ENCODE results near the gene ACLY.
"Not testable (repeated sequence)": the region's sequence is repeated elsewhere in the genome, so short reads cannot be mapped to it uniquely, and the experiment has no call there.

Gene ACLY

DNA sequence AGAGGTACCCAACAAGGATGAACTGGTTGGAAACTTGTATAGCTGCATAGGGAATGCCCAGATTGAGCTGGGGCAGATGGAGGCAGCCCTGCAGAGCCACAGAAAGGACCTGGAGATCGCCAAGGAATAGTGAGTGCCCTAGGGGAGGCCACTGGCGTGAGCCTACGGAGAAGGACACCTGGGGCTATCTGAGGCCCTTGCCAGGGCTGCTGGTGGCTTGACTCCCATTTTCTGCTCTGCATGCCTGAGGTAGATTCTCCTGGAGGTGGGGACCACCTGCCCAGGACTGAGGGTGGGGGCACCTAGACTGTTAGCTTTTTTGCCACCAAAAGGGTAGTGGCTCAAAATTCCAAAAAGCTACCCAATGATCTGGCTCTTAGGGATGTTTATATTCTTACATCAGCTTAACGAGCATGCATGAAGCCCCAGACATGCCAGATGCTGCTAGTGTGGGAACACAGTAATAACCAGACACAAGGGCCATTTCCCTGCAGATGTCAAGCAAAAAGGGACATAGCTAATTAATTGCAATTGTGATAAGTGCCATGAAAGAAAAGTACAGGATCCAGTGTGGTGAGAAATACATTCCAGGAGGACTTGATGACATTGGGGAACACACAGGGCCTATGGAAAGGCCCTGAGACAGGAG, 20.4 kb upstream of the ACLY start:
- DNase-seq, result no peak

- no peak for DNase-seq
These were observed 19.5 kb upstream of the ACLY start for GRCh38 chr17:41937970-41938954.

DNA sequence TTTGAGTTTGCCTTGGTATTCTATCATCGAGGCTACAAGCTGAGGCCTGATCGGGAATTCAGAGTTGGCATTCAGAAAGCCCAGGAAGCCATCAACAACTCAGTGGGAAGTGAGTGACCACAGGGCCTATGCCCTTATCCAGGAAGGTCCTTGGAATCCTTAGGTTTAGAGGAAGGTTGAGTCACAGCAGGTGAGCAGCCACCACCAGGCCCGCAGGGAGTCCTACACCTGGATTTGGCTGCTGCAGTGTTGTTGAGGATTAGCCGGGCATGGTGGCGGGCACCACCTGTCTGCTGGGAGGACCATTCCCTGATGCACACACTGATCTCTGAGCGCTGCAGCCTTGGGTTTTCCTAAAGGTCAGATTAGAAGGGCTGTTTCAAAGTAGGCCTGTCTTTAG, 16.9 kb upstream of the ACLY start:
- no peak for DNase-seq

DNA sequence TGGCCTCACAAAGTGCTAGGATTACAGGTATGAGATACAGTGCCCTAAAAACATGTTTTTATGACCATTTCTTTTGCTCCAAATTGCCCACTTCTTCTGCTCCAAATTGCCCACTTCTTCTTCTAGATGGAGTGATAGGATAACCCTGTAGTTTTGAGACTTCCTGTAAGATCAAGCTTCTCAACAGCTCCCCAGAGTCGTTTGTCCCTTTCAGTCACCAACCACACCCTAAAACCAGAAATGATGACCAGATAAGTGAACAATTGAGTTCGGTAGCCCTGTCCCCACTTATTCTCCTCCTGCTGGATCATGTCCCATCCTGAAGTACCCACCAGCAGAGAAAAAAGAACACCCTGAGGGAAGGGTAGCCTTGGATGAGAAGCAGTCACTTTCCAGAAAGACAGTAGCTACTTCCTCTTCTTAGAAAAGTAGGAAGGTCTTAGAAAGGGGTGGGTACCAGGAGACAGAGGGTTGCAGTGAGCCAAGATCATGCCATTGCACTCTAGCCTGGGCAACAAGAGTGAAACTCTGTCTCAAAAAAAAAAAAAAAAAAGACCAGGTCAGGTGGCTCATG, 14.2 kb upstream of the ACLY start:
- DNase-seq, result no peak

GRCh38 chr17:41931715-41932114, 13.0 kb upstream of the ACLY start:
- not testable (repeated sequence) for DNase-seq

- DNase-seq, result not testable (repeated sequence)
These were observed 12.0 kb upstream of the ACLY start for GRCh38 chr17:41930833-41931156.

- peak; percentile 96 for DNase-seq
These were observed 11.5 kb upstream of the ACLY start, which contains the start of gene ODAD4 for GRCh38 chr17:41930009-41930832. Gene ODAD4, plus strand, starts transcription at chr17:41930617. Its CDS starts 107 bp downstream, at chr17:41930724.

DNA sequence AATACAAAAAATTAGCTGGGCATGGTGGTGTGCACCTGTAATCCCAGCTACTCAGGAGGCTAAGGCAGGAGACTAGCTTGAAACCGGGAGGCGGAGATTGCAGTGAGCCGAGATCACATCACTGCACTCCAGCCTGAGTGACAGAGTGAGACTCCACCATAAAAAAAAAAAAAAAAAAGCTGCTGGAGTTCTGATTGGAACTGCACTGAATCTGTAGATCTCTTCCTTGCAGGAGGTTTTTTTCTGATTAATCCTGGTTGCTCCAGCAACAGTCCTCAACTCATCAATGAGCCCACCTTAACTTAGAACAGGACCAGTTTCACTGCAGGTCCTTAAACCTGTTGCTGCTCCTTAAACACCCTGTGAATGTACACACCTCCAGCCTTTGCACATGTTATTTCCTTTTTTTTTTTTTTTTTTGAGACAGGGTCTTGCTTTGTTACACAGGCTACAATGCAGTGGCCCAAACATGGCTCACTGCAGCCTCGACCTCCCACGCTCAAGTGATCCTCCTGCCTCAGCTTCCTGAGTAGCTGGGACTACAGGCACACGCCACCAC, 10.0 kb upstream of the ACLY start:
- DNase-seq, result no peak

- DNase-seq, result no peak
These were observed 7.3 kb upstream of the ACLY start for GRCh38 chr17:41925991-41926590.

DNA sequence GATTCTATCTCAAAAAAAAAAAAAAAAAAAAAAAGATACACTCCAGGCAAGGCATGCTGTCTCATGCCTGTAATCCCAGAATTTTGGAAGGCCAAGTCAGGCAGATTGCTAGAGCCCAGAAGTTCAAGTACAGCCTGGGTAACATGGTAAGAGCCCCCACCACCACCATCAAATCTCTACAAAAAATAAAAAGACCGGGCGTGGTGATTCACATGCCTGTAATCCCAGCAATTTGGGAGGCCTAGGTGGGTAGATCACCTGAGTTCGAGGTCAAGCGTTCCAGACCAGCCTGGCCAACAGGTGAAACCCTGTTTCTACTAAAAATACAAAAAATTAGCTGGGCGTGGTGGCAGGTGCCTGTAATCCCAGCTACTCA, 1.8 kb upstream of the ACLY start:
- DNase-seq, result no peak

- DNase-seq, result no peak
These were observed 1.3 kb upstream of the ACLY start for GRCh38 chr17:41919840-41920579.

- no peak for DNase-seq
These were observed 540 bp upstream of the ACLY start for GRCh38 chr17:41919165-41919817.

- DNase-seq, result peak; percentile 33
These were observed 955 bp downstream of the ACLY start for GRCh38 chr17:41917679-41918313.

GRCh38 chr17:41917192-41917591, 1.6 kb downstream of the ACLY start:
- no peak for DNase-seq

GRCh38 chr17:41915566-41915965, 3.2 kb downstream of the ACLY start:
- no peak for DNase-seq

DNA sequence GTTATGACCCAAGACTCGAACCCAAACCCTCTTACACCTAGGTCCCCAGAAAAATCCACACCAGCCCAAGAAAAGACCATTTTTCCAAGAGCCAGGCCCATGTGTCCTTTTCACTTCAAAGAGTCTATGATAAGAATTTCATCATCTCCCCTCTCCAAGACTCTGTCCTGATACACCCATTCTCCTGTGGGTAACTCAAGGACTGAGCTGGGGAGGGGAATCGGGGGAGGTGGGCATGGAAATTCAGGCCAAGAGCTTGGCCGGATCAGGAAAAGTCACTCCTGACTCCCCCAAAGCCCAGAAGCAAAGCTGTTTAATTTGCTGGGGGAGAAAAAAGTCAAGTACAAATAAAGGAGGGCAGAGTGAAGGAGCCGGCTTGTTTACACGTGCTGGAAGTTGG, 3.7 kb downstream of the ACLY start:
- no peak for DNase-seq

- DNase-seq, result no peak
These were observed 4.4 kb downstream of the ACLY start for GRCh38 chr17:41914358-41914766.

- no peak for DNase-seq
These were observed 5.0 kb downstream of the ACLY start for GRCh38 chr17:41913798-41914197.

DNA sequence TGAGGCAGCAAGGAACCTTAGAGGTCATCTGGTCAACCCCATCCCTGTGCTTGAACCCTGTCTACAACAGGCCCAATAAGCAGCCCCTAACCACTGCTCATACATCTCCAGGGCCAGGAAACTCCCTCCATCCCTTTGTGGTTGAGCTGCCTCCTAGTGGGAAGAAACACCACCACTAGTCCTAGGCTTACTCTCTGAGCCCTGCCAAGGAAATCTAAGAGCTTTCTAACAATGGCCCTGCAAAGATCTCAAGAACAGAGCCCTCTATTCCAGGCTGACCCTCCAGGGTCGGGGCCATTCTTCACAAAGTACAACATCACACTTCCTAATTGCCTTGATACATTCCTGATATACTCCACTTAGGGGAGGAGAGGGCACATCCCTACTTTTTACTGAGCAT, 5.8 kb downstream of the ACLY start:
- no peak for DNase-seq

- peak; percentile 94 for DNase-seq
These were observed 7.9 kb downstream of the ACLY start for GRCh38 chr17:41910701-41911391.

Data from T1000 (cell line).